ENCODE measurements around the gene RREB1.

RREB1 gene

DNA sequence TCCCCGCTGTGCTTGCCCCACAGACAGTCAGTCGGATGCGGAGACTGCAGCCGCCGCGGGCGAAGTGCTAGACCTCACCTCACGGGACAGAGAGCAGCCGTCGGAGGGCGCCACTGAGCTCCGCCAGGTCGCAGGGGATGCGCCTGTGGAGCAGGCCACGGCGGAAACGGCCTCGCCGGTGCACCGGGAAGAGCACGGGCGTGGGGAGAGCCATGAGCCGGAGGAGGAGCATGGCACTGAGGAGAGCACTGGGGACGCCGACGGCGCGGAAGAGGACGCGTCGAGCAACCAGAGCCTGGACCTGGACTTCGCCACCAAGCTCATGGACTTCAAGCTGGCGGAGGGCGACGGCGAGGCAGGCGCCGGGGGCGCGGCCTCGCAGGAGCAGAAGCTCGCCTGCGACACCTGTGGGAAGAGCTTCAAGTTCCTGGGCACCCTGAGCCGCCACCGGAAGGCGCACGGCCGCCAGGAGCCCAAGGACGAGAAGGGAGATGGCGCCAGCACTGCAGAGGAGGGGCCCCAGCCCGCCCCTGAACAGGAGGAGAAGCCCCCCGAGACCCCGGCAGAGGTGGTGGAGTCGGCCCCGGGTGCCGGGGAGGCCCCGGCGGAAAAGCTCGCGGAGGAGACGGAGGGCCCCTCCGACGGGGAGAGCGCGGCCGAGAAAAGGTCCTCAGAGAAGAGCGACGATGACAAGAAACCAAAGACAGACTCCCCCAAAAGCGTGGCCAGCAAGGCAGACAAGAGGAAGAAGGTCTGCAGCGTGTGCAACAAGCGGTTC, 138.8 kb downstream of the RREB1 start:
- H3K4me3 ChIP-seq, result no peak overlapping the region
- H3K27ac ChIP-seq, result no peak overlapping the region

DNA sequence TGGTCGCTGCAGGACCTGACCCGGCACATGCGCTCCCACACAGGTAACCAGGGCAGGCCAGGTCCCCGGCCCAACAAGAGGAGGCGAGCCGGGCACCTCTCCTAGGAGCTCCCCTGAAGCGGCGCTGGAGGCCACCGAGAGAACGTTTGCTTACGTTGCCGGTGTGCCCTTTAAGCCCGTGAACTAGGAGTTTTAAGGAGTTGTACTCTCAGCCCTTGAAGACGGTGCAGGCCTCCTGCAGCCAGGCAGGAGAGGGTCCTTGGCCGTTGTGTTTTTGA, 139.4 kb downstream of the RREB1 start:
- H3K27ac ChIP-seq, result no peak overlapping the region
- H3K4me3 ChIP-seq, result no peak overlapping the region

DNA sequence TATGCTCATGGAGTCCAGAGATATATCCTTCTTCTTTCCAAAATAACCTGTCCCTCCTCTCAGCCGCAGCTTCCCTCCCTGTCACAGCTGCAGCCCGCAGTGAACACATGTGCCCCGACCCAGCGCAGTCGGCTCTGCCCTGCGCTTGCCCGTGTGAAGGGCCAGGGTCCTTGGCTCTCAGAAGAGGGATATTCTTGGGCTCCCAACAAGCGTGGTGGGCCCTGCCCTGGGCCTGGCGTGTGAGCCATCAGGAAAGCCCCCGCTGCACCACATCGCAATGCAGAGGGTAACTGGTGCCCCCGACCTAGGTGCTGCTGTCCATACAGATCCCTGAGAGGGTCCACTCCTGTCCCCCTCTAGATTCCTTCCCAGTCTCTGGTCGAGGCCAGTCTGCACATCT, 140.1 kb downstream of the RREB1 start:
- H3K27ac ChIP-seq, result no peak overlapping the region
- H3K4me3 ChIP-seq, result no peak overlapping the region

DNA sequence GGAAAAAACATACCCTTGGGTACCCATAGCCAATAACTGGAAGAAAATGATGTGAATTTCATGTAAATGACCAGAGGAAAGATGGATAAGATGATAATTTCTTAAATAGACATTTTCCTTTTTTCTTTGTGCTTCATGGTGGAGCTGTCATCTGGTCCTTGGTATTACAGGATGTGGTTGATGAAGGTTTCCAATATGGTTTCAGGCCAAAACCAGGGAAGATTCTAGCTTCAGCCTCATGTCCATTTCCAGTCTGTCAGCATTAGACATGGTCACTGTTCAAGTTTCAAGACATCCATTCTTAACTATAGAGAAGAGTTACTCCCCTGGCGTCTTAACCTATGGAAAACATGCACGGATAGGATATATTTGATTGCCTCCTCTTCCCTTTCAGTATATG, 141.6 kb downstream of the RREB1 start:
- no peak overlapping the region for H3K4me3 ChIP-seq
- H3K27ac ChIP-seq, result no peak overlapping the region

DNA sequence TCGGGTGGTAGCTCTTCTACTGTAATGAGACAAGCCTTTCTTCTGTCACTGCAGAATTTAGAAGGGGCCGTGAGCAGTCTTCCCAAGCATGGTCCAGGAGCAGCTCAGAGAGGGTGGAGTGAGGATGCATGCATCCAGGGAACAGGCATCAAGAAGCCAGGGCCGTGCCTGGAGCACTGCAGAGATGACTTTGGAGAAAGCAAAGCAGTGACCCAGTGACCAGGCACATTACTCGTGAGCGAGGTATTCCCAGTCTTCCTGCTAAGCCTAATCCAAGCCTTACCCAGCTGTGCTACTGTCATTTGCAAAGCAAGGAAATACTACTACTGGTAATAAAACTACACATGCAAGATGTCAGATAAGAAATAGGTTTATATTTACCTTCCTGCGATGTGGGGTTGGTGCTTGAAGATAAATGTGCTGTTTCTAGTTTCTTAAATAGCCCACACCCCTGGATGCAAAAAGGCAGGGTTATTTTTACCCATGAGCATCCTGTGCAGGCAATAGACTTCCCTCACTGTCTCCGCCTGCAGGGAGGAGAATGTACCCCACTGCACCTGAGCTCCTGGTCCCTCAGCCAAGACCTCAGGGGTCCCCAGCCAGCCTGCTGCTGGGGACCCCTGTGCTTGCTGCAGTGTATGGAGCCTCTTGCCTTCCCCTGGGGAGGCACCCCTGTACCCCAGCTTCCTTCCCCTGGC, 142.3 kb downstream of the RREB1 start:
- H3K27ac ChIP-seq, result no peak overlapping the region
- no peak overlapping the region for H3K4me3 ChIP-seq

DNA sequence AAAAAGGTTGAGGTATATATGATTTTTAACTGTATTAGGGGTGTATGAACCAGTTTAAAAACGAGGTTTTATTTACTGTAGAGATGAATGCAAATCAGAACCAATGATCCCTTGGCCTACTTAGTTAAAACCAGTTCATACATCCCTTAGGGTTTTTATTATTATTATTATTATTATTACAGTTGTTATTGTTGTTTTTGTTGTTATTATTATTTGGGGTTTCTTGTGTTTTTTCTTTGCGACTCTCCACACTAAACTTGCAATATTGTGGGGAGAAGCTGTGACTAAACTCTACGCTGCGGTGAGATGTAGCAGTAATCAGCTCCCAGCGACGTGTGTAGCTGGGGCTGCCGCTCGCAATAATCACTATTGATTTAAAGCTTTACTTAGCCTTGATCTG, 143.1 kb downstream of the RREB1 start:
- H3K27ac ChIP-seq, result no peak overlapping the region
- H3K4me3 ChIP-seq, result no peak overlapping the region

DNA sequence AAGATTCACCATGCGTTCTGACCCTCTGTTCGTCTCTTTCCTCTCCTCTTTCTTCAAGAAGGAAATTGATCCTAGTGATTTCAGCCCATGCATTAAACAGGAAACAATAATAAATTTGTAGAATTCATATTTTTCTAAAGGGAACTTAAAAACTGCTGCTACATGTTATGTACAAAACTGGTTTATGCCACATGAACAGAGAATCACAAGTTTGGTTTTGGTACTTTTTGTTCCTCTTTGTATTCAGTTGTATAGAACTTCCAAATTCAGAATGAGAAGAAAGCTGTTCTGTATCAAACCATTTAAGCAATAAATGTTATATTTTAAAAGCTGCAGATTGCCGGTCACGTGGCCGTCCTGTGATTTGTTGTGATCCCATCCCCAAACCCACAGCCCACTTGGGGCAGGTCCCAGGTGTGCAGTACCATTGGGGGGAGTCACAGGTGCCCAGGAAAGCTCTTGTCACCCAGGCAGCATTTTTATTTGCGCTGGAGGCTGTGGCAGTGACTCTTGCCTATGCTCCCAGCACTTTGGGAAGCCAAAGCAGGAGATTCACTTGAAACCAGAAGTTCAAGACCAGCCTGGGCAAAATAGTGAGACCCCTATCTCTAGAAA, 144.0 kb downstream of the RREB1 start:
- Histone ChIP-seq H3K4me3 (no peak overlapping the region), H3K27ac (peak overlapping the region in 7 of 21 experiments; percentile 23 to 68 (median 30))

DNA sequence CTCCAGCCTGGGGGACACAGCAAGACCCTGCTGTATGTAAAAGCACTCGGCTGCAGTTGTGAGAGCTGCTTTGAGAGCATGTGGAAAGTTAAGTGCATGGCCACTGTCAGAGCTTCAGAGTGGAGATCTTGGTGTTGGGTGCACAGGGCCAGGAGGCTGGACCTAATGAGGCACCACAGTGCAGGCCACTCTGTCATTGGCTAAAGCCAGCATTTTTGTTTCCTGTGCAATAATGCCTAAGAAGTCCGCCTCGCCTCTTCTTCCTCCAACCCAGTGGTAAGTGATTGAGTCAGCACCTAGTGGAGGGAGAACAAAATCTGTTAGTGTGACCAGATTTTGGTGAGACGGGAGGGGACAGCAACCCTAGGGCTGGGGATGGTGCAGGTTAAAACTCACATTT, 144.6 kb downstream of the RREB1 start:
- H3K27ac ChIP-seq, result peak overlapping the region in 6 of 21 experiments; percentile 23 to 68 (median 32)
- no peak overlapping the region for H3K4me3 ChIP-seq

DNA sequence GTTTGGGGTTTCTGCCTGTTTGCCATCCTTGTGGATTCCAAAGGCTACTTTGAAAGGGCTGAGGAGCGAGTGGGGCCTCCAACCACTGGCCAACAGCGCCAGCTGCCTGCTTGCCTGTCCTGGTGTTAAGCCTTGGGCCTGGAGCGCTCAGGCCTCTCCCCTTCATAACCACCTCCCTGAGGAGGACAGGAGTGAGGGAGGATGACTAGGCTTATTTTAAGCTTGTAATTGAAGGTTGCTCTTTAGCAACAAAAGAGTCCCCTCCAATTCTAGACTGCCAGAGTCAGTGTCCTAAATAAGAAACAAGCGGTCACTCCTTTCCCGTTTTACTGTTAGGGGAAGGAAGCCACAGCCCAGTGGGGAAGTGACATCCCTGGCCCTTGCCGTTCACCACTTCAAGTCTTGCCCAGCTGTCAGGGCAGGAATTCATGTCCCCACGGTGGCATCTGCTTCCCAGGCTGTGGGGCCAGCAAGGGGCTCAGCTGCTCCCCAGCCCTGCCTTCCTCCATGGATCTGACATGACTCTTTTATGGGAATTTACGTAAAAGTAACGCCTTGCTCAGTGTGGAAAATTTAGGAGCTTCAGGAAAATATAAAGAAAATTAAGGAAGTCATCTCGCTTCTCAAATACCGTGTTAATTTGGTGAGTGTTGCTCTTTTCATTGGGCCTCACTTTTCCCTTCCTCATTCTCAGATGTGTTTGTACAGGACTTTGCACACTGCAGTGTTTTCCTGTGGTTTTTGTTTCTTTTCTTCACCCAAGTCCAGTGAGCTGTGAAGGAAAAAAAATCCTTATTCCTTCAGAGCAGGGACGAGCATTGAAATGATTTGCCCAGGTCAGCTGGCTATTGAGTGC, 147.4 kb downstream of the RREB1 start:
- H3K4me3 ChIP-seq, result no peak overlapping the region
- peak overlapping the region in 14 of 21 experiments; percentile 11 to 74 (median 48) for H3K27ac ChIP-seq

DNA sequence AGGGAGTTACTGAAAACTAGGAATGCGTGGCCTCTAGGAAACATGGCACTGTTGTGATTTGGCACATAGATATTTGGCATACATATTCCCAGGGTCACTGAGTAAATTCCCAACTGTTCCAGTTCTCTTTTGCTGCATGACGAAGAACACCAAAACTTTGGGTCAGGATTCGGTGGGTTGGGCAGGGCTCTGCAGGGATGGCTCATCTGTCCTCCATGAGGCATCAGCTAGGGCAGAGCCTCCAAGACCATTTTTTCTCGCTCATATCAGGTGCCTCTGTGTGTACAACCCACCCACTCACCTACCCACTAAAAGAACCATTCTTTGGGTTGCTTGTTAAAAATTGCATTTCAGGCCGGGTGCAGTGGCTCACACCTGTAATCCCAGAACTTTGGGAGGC, 148.2 kb downstream of the RREB1 start:
- peak overlapping the region in 4 of 21 experiments; percentile 50 to 74 (median 63) for H3K27ac ChIP-seq

DNA sequence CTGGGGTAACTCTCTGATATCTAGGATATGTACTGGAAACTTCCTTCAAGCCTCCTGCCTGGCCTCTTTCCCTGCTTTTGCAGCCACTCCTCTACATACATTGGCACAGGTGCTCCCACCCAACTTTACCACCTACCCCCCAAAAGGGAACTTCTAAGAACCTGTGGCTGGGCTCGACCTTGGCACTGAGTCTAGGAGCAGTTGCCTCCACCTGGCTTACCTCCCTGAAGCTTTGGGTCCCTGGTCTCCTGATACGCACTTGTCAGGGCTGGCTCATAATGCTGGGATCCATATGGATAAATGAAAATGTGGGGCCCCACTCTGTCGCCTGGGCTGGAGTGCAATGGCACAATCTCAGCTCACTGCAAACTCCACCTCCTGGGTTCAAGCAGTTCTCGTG, 149.0 kb downstream of the RREB1 start:
- H3K4me3 ChIP-seq, result no peak overlapping the region
- no peak overlapping the region for H3K27ac ChIP-seq

More for the DNA sequence above, 148.2 kb downstream of the RREB1 start:
- H3K4me3 ChIP-seq, result no peak overlapping the region

DNA sequence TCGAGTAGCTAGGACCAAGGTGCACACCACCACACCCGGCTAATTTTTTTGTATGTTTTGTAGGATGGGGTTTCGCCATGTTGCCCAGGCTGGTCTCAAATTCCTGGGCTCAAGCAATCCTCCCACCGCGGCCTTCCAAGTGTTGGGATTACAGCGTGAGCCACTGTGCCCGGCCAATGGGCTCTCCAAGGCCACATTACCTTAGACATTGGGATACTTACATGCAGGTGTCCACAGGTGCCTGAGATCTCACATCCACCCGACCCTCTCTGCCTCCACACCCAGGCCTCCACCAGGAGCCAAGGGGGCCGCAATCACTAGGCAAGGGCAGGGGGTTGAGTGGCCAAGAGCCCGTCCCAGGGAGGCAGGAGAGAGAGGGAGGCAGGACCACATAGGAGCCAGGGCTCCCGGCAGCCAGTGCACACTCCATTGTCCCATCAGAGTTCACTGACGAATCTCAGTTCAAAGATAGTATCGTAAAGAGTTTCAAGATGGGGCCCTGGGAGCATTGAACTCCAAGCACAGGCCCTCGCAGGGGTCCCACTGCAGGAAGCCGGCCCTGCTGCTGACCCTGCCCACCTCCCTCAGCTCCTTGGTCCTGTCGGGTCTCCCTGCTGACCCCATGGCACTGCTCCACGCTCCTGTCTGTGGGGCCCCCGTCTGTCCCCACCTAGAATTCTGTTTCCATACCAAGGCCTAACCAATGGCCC, 149.9 kb downstream of the RREB1 start:
- H3K4me3 ChIP-seq, result no peak overlapping the region
- no peak overlapping the region for H3K27ac ChIP-seq

DNA sequence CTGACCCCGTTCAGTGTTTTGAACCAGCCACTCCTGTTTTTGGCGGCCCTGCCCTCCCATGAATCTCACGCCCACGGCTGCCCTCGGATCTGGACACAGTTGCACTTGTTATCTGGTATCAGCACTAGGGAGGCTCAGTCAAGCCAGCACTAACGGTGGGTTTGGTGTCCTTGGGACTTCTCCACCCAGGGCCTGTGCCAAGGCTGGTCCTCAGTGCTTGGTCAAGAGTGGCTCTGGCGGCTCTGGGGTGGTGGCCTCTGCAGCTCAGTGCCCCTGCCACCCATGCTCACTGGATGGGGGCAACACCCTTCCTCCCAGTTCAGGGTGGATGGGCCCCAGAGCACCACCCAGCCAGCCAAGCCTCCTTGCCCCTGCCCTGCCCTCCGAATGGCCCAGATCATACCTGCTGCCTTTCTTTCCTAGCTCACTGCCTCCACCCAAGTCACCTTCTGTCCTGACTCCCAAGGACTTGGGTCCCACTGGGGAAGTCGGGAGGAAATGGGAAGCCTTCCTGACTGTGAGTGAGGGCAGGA, 150.5 kb downstream of the RREB1 start:
- Histone ChIP-seq H3K4me3 (no peak overlapping the region), H3K27ac (no peak overlapping the region)

DNA sequence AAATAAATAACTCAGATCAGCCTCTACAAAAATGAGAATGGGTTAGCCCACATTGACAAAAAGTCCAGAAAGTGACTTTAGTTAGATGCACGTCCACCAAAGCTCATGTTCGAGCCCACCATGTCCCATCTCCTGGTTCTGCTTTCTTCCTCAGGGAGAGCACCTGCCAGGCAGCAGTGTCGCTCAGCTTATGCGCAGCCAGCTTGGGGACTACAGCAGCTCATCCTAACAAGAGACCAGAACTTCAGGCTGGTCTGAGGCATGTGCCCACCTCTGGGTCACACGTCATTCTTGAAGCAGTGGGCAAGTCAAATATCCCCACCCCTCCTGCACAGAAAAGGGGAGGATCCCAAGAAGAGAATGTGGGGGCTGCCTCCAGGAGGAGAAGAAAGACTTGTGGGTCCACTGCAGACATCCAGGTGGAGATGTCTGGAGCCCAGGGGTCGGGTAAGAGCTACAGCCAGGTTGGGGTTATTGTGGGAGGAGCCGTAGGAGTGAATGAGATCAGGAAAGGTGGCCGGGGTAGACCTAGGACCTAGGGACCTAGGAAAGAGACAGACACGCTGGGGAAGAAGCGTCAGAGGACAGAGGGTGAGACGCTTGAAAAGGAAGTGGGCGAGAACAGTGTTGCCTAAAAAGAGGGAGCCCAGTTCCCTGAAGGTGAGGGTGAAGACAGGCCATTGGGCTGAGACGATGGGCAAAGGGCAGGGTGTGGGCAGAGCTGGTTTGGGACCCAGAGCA, 152.7 kb downstream of the RREB1 start:
- Histone ChIP-seq H3K4me3 (peak overlapping the region; percentile 35 to 55 (median 44)), H3K27ac (peak overlapping the region in 20 of 21 experiments; percentile 30 to 79 (median 62))

DNA sequence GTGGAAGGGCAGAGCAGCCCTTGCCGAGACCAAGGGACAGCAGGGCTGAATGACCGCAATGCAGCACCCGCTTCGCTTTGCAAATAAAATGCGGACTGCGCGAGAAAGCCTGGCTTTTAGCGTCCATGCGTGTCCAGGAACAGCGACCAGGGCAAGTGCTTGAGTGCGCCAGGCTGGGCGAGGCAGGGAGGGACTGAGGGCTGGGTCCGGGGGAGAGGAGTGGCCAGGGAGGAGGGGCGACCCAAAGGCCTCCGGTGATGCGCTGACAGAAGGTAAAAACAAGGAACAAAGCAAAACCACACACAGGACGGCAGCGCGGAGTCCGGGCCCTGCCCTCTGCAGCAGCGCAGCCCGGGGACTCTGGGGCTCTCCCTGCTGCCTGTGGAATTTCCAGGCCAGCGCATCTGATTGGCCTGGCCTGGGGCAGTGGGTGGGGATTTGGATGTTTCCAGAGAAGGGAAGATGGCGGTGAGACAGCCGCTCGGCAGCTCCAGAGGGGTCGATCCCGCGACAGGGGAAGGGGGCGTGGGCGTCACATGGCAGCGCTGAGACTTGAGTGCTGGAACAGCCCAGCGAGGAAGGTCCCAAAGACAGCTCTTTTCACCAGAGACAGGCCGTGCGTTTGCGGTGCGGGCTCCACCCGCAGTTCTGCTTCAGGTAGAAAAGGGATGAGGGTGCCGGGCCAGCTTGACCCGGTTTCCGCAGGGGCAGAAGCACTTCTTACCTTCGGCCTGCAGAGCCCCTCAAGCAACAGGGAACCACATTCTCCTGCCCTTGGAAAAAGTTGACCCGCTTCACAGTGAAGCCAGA, 153.5 kb downstream of the RREB1 start:
- Histone ChIP-seq H3K27ac (peak overlapping the region; percentile 26 to 79 (median 62)), H3K4me3 (peak overlapping the region; percentile 35 to 55 (median 44))

DNA sequence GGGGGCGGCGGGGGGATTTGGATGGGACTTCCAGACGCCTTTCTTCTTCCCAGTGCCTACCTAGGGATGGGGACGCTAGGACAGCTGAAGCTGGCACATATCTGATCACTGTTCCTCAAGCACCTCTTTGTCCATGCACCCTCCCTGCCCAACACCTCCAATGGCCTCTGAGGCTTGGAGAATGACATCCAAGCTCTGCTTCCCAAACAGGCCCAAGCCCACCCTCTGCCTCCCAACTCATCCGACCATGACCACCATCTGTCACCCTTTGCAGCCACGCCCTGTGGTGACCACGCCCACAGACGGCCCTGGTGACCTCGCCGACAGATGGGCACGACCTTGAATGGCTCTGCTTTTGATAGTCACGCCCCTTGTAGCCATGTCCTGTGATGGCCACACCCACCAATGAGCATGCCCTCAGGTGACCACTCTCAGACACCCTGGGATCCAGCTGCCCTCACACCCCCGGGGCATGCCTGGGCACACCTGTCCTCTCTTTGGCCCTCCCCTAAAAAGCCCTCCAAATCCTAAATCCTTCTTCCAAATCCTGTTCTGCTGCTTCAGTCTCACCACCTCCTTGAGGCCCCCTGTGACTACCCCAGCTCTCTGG, 154.2 kb downstream of the RREB1 start:
- H3K4me3 ChIP-seq, result peak overlapping the region; percentile 35 to 55 (median 44)
- H3K27ac ChIP-seq, result peak overlapping the region; percentile 5 to 79 (median 58)

Measured in skin epidermis (tissue), 12 donors.